Liver (tissue), 9 donors: ENCODE measurements around the gene TMEM179. TPM values are rescaled to one million over a fixed set of nuclear protein-coding genes. Genes with fewer than 3 reads are reported as not detected.

Experiments
- DNase-seq: peaks from one replicate; pipeline ENCODE4 v3.0.0-alpha.2; 2017; ENCODE audit warnings: low spot score
- H3K27ac ChIP-seq, 2 donors: one replicate each; pipeline ENCODE4 v1.7.0; 2013; ENCODE audit warnings: inconsistent platforms in 2 of 2, low read length in 2 of 2, control low read depth in 1 of 2, low read depth in 1 of 2, mild to moderate bottlenecking in 1 of 2
- H3K27me3 ChIP-seq, 4 donors: one replicate each; pipeline versions ENCODE4 v1.6.1 to v1.7.0; 2013; ENCODE audit warnings: low read length in 3 of 4, inconsistent platforms in 1 of 4, mild to moderate bottlenecking in 1 of 4, moderate library complexity in 1 of 4; ENCODE audit not compliant: control insufficient read depth in 4 of 4, insufficient read depth in 4 of 4
- H3K36me3 ChIP-seq, 4 donors: one replicate each; pipeline versions ENCODE4 v1.6.1 to v1.7.0; 2013; ENCODE audit warnings: low read length in 3 of 4, mild to moderate bottlenecking in 3 of 4, low read depth in 1 of 4, moderate library complexity in 1 of 4; ENCODE audit not compliant: control insufficient read depth in 4 of 4, insufficient read depth in 3 of 4
- H3K4me1 ChIP-seq, 4 donors: one replicate each; pipeline versions ENCODE4 v1.6.1 to v1.7.0; 2013; ENCODE audit warnings: low read length in 3 of 4, mild to moderate bottlenecking in 3 of 4, moderate library complexity in 1 of 4; ENCODE audit not compliant: control insufficient read depth in 4 of 4, insufficient read depth in 4 of 4
- H3K4me3 ChIP-seq, 3 donors: one replicate each; pipeline versions ENCODE4 v1.6.1 to v1.7.0; 2013; ENCODE audit warnings: low read length in 3 of 3, control low read depth in 1 of 3, low read depth in 1 of 3, mild to moderate bottlenecking in 1 of 3
- H3K9ac ChIP-seq, 2 donors: one replicate each; pipeline ENCODE4 v1.7.0; 2013; ENCODE audit warnings: low read length in 2 of 2, mild to moderate bottlenecking in 2 of 2, moderate library complexity in 2 of 2, control low read depth in 1 of 2, low read depth in 1 of 2
- H3K9me3 ChIP-seq, 4 donors: one replicate each; pipeline versions ENCODE4 v1.6.1 to v1.7.0; 2013; ENCODE audit warnings: low read length in 3 of 4; ENCODE audit not compliant: control insufficient read depth in 4 of 4
- CTCF ChIP-seq: fragments of 150-350 bp; IDR thresholded peaks from 2 replicates; pipeline ENCODE4 v1.5.1; 2017; ENCODE audit warnings: improper control_type of control experiment, low read depth, low read length; ENCODE audit not compliant: missing input control
- FOXA1 ChIP-seq: IDR thresholded peaks from 2 replicates; pipeline ENCODE4 v1.6.1; 2016; ENCODE audit warnings: antibody characterized with exemption
- FOXA2 ChIP-seq: IDR thresholded peaks from 2 replicates; pipeline ENCODE4 v1.6.1; 2016; ENCODE audit warnings: antibody characterized with exemption
- GABPA ChIP-seq, 2 donors: IDR thresholded peaks in 1 of 2; conservative IDR thresholded peaks in 1 of 2; 2 replicates each; pipeline ENCODE4 v1.6.1; 2016; ENCODE audit warnings: antibody characterized with exemption in 2 of 2, mild to moderate bottlenecking in 1 of 2, moderate library complexity in 1 of 2
- HNF4A ChIP-seq, 2 donors: conservative IDR thresholded peaks; 2 replicates each; pipeline ENCODE4 v1.6.1; 2016; ENCODE audit warnings: antibody characterized with exemption in 2 of 2, mild to moderate bottlenecking in 2 of 2
- HNF4G ChIP-seq: IDR thresholded peaks from 2 replicates; pipeline ENCODE4 v1.6.1; 2016; ENCODE audit warnings: antibody characterized with exemption
- MAX ChIP-seq: IDR thresholded peaks from 2 replicates; pipeline ENCODE4 v1.6.1; 2016; ENCODE audit warnings: antibody characterized with exemption
- RAD21 ChIP-seq, 2 donors: IDR thresholded peaks; 2 replicates each; pipeline ENCODE4 v1.6.1; 2016; ENCODE audit warnings: antibody characterized with exemption in 2 of 2, mild to moderate bottlenecking in 2 of 2
- REST ChIP-seq: IDR thresholded peaks from 2 replicates; pipeline ENCODE4 v1.6.1; 2016; ENCODE audit warnings: antibody characterized with exemption, mild to moderate bottlenecking
- RXRA ChIP-seq, 2 donors: IDR thresholded peaks; 2 replicates each; pipeline ENCODE4 v1.6.1; 2017 to 2018; ENCODE audit warnings: antibody characterized with exemption in 2 of 2, mild to moderate bottlenecking in 1 of 2
- TAF1 ChIP-seq: conservative IDR thresholded peaks from 2 replicates; pipeline ENCODE4 v1.6.1; 2016; ENCODE audit warnings: antibody characterized with exemption, mild to moderate bottlenecking
- YY1 ChIP-seq: IDR thresholded peaks from 2 replicates; pipeline ENCODE4 v1.6.1; 2016; ENCODE audit warnings: antibody characterized with exemption, mild to moderate bottlenecking
- WGBS: extraction: QIAGEN DNeasy Blood & Tissue Kit; methylation state at CpG from one replicate; pipeline ENCODE4 v1.1.7; 2013; 5-methylcytosine and 5-hydroxymethylcytosine counted together
- polyA plus RNA-seq, 2 donors: library from polyadenylated mRNA; stranded (reverse) in 1 of 2; unstranded in 1 of 2; fragments of 200-250 nt in 1 of 2; fragments of >200 nt in 1 of 2; fragmentation: Nextera tagmentation in 1 of 2; extraction: Ambion mirVana in 1 of 2; gene quantifications; one replicate each; pipeline versions ENCODE4 v1.2.1 to v1.2.3, GENCODE V29; 2013 to 2015
- total RNA-seq, 2 donors: library from RNA; depleted of rRNA; stranded (reverse); fragments of >200 nt; gene quantifications; one replicate each; pipeline ENCODE4 v1.2.3, GENCODE V29; 2014
- donor health status: healthy.
- donor health status: healthy.
- donor health status: healthy.
- donor health status: healthy.
- donor health status: healthy.

The TMEM179 gene
- total and polyA plus RNA-seq, 4 donors: 0.12 to 0.37 TPM; not detected in 2

- H3K27ac ChIP-seq: no peak overlapping the region
- 89% methylated on average over 12 of the region's 12 CpGs for WGBS
- peaks cover 0 to 7% (median 0%) of the 10 kb centered on the region in 4 donors for H3K27me3 ChIP-seq
- TF ChIP-seq REST (no peak), FOXA2 (no peak), RXRA (IDR thresholded peaks at IDR 0.05) (no peak), RAD21 (IDR thresholded peaks at IDR 0.05) (no peak), HNF4G (no peak), HNF4A (conservative IDR thresholded peaks at IDR 0.05) (no peak), MAX (no peak), CTCF (no peak), YY1 (no peak), TAF1 (no peak), FOXA1 (no peak), GABPA (IDR thresholded peaks at IDR 0.05 in 1 of 2, conservative IDR thresholded peaks at IDR 0.05 in 1 of 2) (no peak)
- H3K4me3 ChIP-seq: no peak overlapping the region
- no peaks in the 10 kb centered on the region for H3K36me3 ChIP-seq
- no peak for DNase-seq
- no peaks in the 10 kb centered on the region for H3K4me1 ChIP-seq
- H3K9me3 ChIP-seq: no peaks in the 10 kb centered on the region
- no peak overlapping the region for H3K9ac ChIP-seq
Measured at GRCh38 chr14:104598910-104599273, 5.7 kb downstream of the TMEM179 start.

GRCh38 chr14:104598039-104598909 lies 6.3 kb downstream of the TMEM179 start:
- Histone ChIP-seq H3K27me3 (peaks cover 0 to 5% (median 0%) of the 10 kb centered on the region in 4 donors), H3K4me3 (no peak overlapping the region), H3K9ac (no peak overlapping the region), H3K27ac (no peak overlapping the region), H3K36me3 (no peaks in the 10 kb centered on the region), H3K4me1 (no peaks in the 10 kb centered on the region), H3K9me3 (no peaks in the 10 kb centered on the region)
- no peak for DNase-seq
- WGBS: 62% methylated on average over 28 of the region's 28 CpGs
- TF ChIP-seq FOXA1: no peak
- TF ChIP-seq CTCF: no peak
